ENCODE data around the gene KLK10.

DNA sequence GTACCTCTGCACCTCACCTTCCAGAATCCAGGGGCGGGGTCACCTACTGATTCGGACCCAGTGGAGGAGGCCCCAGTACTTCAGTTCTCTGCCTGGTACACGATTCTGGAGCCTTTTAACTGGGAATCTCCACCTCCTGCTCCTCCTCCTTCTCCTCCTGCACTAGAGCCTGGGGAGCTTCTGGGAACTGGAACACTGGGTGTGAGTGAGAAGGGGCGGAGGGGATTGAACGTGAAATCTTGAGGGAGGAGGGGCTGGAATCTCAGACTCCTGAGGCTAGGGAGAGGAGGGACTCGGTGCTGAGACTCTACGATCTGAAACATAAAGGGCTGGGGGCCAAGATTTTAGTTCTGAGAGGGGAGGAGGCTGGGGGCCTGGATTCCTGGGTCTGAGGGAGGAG lies 18.0 kb downstream of the KLK10 start, which contains the start of gene KLK8:
- TF ChIP-seq POLR2A (IDR thresholded peaks at IDR 0.05; ENCODE audit: low read length) (no peak), GATA1 (IDR thresholded peaks at IDR 0.05; ENCODE audit: low read depth, low read length) (no peak)
